NB4 (cell line): ENCODE data around the gene SOWAHB.

Experiments
- CTCF ChIP-seq: IDR thresholded peaks from one replicate; pipeline ENCODE4 v1.5.1; 2012; ENCODE audit warnings: low read depth, low read length
- POLR2A ChIP-seq: IDR thresholded peaks from 2 replicates; pipeline ENCODE4 v1.6.1; 2011; ENCODE audit warnings: mild to moderate bottlenecking; ENCODE audit not compliant: insufficient read length; ENCODE audit errors: extremely low read depth

- TF ChIP-seq POLR2A, result no peak
- no peak for TF ChIP-seq CTCF
These were observed 7.6 kb upstream of the SOWAHB start for GRCh38 chr4:76905521-76905920.
